CD1c-positive myeloid dendritic cell (primary cell): Measurements from ENCODE around the gene KIF26B.

Experiments used
- DNase-seq: peaks from one replicate; pipeline ENCODE4 v3.0.0-alpha.2; 2016; ENCODE audit errors: extremely low spot score

The KIF26B gene

GRCh38 chr1:245209658-245210435 is 55.1 kb downstream of the KIF26B start:
- no peak for DNase-seq

- no peak for DNase-seq
These were observed 56.4 kb downstream of the KIF26B start for GRCh38 chr1:245211035-245211749.

- DNase-seq: no peak
These were observed 57.0 kb downstream of the KIF26B start for GRCh38 chr1:245211761-245212160.

- DNase-seq: no peak
These were observed 57.5 kb downstream of the KIF26B start for GRCh38 chr1:245212221-245212710.

GRCh38 chr1:245213066-245213831 is 58.5 kb downstream of the KIF26B start:
- DNase-seq: no peak

- DNase-seq: no peak
These were observed 60.3 kb downstream of the KIF26B start for GRCh38 chr1:245215071-245215470.

GRCh38 chr1:245216366-245217115 is 61.8 kb downstream of the KIF26B start:
- no peak for DNase-seq

- DNase-seq: no peak
These were observed 63.2 kb downstream of the KIF26B start for GRCh38 chr1:245217853-245218608.

GRCh38 chr1:245220381-245220985 is 65.7 kb downstream of the KIF26B start:
- no peak for DNase-seq

GRCh38 chr1:245221805-245222204 is 67.0 kb downstream of the KIF26B start:
- no peak for DNase-seq

GRCh38 chr1:245222931-245223595 is 68.3 kb downstream of the KIF26B start:
- DNase-seq: no peak

GRCh38 chr1:245225322-245226202 is 70.8 kb downstream of the KIF26B start:
- no peak for DNase-seq

- DNase-seq: no peak
These were observed 71.4 kb downstream of the KIF26B start for GRCh38 chr1:245226203-245226499.

- DNase-seq: no peak
These were observed 74.3 kb downstream of the KIF26B start for GRCh38 chr1:245229051-245229450.

GRCh38 chr1:245232931-245233330 is 78.1 kb downstream of the KIF26B start:
- DNase-seq: no peak

GRCh38 chr1:245234217-245235081 is 79.7 kb downstream of the KIF26B start:
- no peak for DNase-seq

- no peak for DNase-seq
These were observed 80.4 kb downstream of the KIF26B start for GRCh38 chr1:245235156-245235555.

GRCh38 chr1:245240648-245241165 is 85.9 kb downstream of the KIF26B start:
- no peak for DNase-seq
